ENCODE results near the gene LIMA1. TPM values are rescaled to one million over a fixed set of nuclear protein-coding genes. Genes with fewer than 3 reads are reported as not detected.
"Not testable (repeated sequence)": the region's sequence is repeated elsewhere in the genome, so short reads cannot be mapped to it uniquely, and the experiment has no call there.

The LIMA1 gene
- total and polyA plus RNA-seq, 2 experiments from 2014 or later, result 8.9 to 12.6 TPM

DNA sequence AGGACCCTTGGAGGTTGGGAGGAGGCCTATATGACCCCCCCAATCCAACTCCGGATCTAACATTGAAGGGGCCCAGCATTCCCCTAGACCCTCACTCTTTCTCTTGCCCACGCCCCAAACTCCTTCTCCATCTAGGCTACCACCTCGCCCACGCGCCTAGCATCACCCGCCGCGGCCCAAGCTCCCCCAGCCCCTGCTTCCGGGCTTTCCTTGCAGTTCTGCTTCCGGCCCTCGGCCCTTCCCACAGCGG, 116.6 kb downstream of the LIMA1 start:
- no peaks in the 10 kb centered on the region for H3K9me3 ChIP-seq (ENCODE audit: low read depth)
- peak overlapping the region; percentile 47 for H3K4me3 ChIP-seq
- no peaks in the 10 kb centered on the region for H3K4me1 ChIP-seq (ENCODE audit: low read depth)
- H3K27ac ChIP-seq, result peak overlapping the region; percentile 78
- no peaks in the 10 kb centered on the region for H3K36me3 ChIP-seq
- TF ChIP-seq, protein P1, sequence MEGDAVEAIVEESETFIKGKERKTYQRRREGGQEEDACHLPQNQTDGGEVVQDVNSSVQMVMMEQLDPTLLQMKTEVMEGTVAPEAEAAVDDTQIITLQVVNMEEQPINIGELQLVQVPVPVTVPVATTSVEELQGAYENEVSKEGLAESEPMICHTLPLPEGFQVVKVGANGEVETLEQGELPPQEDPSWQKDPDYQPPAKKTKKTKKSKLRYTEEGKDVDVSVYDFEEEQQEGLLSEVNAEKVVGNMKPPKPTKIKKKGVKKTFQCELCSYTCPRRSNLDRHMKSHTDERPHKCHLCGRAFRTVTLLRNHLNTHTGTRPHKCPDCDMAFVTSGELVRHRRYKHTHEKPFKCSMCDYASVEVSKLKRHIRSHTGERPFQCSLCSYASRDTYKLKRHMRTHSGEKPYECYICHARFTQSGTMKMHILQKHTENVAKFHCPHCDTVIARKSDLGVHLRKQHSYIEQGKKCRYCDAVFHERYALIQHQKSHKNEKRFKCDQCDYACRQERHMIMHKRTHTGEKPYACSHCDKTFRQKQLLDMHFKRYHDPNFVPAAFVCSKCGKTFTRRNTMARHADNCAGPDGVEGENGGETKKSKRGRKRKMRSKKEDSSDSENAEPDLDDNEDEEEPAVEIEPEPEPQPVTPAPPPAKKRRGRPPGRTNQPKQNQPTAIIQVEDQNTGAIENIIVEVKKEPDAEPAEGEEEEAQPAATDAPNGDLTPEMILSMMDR (IDR thresholded peaks at IDR 0.05; ENCODE audit: low read depth, low read length), result no peak
- no peak for DNase-seq (ENCODE audit: low read depth in 1 of 2, low spot score in 1 of 2)
- H3K27me3 ChIP-seq, result no peaks in the 10 kb centered on the region

DNA sequence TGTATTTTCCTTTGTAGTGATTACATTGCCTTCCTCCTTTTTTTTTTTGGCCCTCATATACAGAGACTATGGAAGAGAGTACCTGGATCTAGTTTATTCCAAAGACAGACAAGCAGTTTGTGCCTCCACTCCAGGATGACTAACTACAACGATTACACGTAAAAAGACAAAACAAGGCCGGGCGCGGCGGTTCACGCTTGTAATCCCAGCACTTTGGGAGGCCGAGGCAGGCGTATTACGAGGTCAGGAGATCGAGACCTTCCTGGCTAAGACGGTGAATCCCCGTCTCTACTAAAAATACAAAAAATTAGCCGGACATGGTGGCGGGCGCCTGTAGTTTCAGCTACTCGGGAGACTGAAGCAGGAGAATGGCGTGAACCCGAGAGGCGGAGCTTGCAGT, 118.4 kb downstream of the LIMA1 start:
- Histone ChIP-seq H3K9me3 (ENCODE audit: low read depth) (no peaks in the 10 kb centered on the region), H3K36me3 (no peaks in the 10 kb centered on the region), H3K27ac (no peak overlapping the region), H3K4me3 (no peak overlapping the region), H3K27me3 (no peaks in the 10 kb centered on the region), H3K4me1 (ENCODE audit: low read depth) (peaks cover 11% of the 10 kb centered on the region)
- no peak for DNase-seq (ENCODE audit: low read depth in 1 of 2, low spot score in 1 of 2)
- TF ChIP-seq, protein P1 (IDR thresholded peaks at IDR 0.05; ENCODE audit: low read depth, low read length), result no peak

DNA sequence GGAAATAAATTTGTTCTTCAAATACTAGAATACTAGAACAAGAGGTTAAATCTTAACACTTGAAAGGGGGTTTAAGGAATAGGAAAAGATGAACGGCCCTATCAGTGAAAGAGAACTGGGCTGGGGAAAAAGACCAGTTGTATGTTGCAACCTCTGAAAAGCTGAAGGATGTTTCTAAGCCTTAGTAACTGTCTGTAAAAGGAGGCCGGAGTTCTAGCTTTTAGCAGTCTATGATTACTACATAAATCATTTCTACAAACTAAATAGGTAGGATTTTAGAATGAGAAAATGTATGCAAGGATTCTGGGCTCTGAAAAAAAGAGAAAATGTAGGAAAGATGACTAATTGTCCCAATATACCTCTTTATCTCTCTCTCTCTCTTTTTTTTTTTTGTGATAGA, 121.1 kb downstream of the LIMA1 start:
- DNase-seq (ENCODE audit: low read depth in 1 of 2, low spot score in 1 of 2), result peak in 1 of 2 donors; percentile 66
- no peak overlapping the region for H3K4me3 ChIP-seq
- H3K4me1 ChIP-seq (ENCODE audit: low read depth), result peaks cover 11% of the 10 kb centered on the region
- no peak overlapping the region for H3K27ac ChIP-seq
- no peaks in the 10 kb centered on the region for H3K9me3 ChIP-seq (ENCODE audit: low read depth)
- H3K36me3 ChIP-seq, result peaks cover 4% of the 10 kb centered on the region
- H3K27me3 ChIP-seq, result no peaks in the 10 kb centered on the region
- TF ChIP-seq, protein P1 (IDR thresholded peaks at IDR 0.05; ENCODE audit: low read depth, low read length), result no peak

DNA sequence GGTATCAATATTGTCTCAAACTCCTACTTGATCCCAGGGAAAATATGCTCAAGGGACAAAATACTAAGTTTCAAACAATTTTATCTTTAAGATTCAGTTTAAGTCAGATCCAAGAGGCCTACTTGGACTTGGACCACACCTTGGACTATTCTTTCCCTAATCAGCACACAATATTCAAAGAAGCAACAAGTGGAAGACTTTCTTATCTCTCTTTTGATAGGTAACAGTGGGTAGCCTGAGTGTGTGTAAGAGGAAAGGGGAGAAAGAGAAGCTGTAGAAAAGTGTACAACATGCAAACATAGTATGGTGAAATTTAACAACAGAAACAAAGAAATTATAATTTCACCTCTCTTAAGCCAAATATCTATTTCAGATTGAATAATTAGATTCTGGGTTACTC, 122.7 kb downstream of the LIMA1 start:
- H3K27me3 ChIP-seq, result no peaks in the 10 kb centered on the region
- peaks cover 4% of the 10 kb centered on the region for H3K36me3 ChIP-seq
- no peaks in the 10 kb centered on the region for H3K9me3 ChIP-seq (ENCODE audit: low read depth)
- TF ChIP-seq, protein P1 (IDR thresholded peaks at IDR 0.05; ENCODE audit: low read depth, low read length), result no peak
- peaks cover 11% of the 10 kb centered on the region for H3K4me1 ChIP-seq (ENCODE audit: low read depth)
- DNase-seq (ENCODE audit: low read depth in 1 of 2, low spot score in 1 of 2), result no peak
- H3K27ac ChIP-seq, result peak overlapping the region; percentile 81
- H3K4me3 ChIP-seq, result no peak overlapping the region

DNA sequence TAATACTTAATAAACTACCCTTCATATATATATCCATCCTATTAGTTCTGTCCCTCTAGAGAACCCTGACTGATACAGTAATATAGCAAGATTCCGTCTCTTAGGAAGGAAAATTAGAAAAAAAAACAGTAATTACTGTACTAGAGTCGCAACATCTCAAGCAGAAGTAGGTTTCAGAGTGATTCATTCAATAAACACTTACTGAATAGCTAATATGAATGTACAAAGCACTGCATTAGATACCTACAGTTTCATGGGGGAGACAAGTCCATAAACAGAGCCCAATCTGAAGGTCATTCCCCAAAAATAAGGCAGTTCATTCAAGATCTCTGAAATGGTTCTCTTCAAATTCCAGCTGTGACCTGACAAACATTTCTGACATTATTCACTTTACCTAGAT, 126.1 kb downstream of the LIMA1 start:
- TF ChIP-seq, protein P1 (IDR thresholded peaks at IDR 0.05; ENCODE audit: low read depth, low read length), result no peak
- H3K9me3 ChIP-seq (ENCODE audit: low read depth), result no peaks in the 10 kb centered on the region
- DNase-seq (ENCODE audit: low read depth in 1 of 2, low spot score in 1 of 2), result no peak
- H3K36me3 ChIP-seq, result peaks cover 4% of the 10 kb centered on the region
- no peaks in the 10 kb centered on the region for H3K27me3 ChIP-seq
- H3K4me3 ChIP-seq, result no peak overlapping the region
- H3K27ac ChIP-seq, result no peak overlapping the region
- H3K4me1 ChIP-seq (ENCODE audit: low read depth), result peaks cover 11% of the 10 kb centered on the region

DNA sequence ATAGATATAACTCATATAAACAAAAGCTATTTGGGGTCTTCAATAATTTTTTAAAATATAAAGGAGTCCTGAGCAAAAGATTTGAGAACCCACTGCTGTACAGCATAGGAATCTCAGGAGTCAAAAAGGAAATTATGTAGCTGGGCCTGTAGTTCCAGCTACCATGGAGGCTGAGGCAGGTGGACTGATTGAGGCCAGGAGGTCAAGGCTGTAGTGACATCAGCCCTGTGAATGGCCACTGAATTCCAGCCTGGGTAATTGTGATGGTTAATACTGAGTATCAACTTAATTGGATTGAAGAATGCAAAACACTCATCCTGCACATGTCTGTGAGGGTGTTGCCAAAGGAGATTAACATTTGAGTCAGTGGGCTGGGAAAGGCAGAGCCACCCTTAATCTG, 126.7 kb downstream of the LIMA1 start:
- Histone ChIP-seq H3K9me3 (ENCODE audit: low read depth) (no peaks in the 10 kb centered on the region), H3K4me1 (ENCODE audit: low read depth) (peaks cover 11% of the 10 kb centered on the region), H3K27me3 (no peaks in the 10 kb centered on the region), H3K27ac (no peak overlapping the region), H3K36me3 (peaks cover 4% of the 10 kb centered on the region), H3K4me3 (no peak overlapping the region)
- TF ChIP-seq, protein P1 (IDR thresholded peaks at IDR 0.05; ENCODE audit: low read depth, low read length), result no peak
- no peak for DNase-seq (ENCODE audit: low read depth in 1 of 2, low spot score in 1 of 2)

DNA sequence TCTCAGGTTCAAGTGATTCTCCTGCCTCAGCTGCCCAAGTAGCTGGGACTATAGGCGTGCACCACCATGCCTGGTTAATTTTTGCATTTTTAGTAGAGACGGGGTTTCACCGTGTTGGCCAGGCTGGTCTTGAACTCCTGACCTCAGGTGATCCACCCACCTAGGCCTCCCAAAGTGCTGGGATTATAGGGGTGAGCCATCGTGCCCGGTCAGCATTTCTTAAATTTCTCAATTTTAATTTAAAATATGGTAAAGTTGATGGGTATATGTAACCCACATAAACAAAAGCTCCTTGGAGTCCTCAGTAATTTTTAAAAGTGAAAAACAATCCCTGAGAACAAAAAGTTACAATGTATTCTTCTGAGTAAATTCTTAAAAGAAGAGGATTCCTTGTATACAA, 128.4 kb downstream of the LIMA1 start:
- not testable (repeated sequence) for H3K36me3 ChIP-seq; H3K4me1 ChIP-seq (ENCODE audit: low read depth); H3K4me3 ChIP-seq; H3K27me3 ChIP-seq; H3K9me3 ChIP-seq (ENCODE audit: low read depth); DNase-seq (ENCODE audit: low read depth in 1 of 2, low spot score in 1 of 2); H3K27ac ChIP-seq
